WTC11 (cell line): ENCODE data around the gene AGPAT3.

Experiments used
- IRF2 ChIP-seq: sonication (generic); formaldehyde crosslinking; IDR thresholded peaks from 2 replicates; pipeline ENCODE4 v1.8.0; 2022; ENCODE audit warnings: low read depth, missing genetic modification reagents, borderline replicate concordance
- JUN ChIP-seq: sonication (generic); formaldehyde crosslinking; IDR thresholded peaks from 2 replicates; pipeline ENCODE4 v1.8.0; 2023; ENCODE audit warnings: mild to moderate bottlenecking, missing genetic modification reagents
- PRDM15 ChIP-seq: sonication (generic); formaldehyde crosslinking; IDR thresholded peaks from 2 replicates; pipeline ENCODE4 v1.8.0; 2022; ENCODE audit warnings: missing genetic modification reagents
- TF ChIP-seq, protein P1 (sequence below): sonication (generic); formaldehyde crosslinking; IDR thresholded peaks from 2 replicates; pipeline ENCODE4 v1.8.0; 2023; ENCODE audit warnings: missing genetic modification reagents
- TF ChIP-seq, protein P2 (sequence below): sonication (generic); formaldehyde crosslinking; IDR thresholded peaks from 2 replicates; pipeline ENCODE4 v1.8.1; 2022; ENCODE audit warnings: missing genetic modification reagents, borderline replicate concordance
- TF ChIP-seq, protein P3 (sequence below): sonication (generic); formaldehyde crosslinking; IDR thresholded peaks from 2 replicates; pipeline ENCODE4 v1.8.1; 2023; ENCODE audit warnings: mild to moderate bottlenecking, missing genetic modification reagents, moderate library complexity
- TF ChIP-seq, protein P4 (sequence below): sonication (generic); formaldehyde crosslinking; IDR thresholded peaks from 2 replicates; pipeline ENCODE4 v1.8.1; 2022; ENCODE audit warnings: low read depth, missing genetic modification reagents, borderline replicate concordance
- TF ChIP-seq, protein P5 (sequence below): fragments of 200-600 bp; IDR thresholded peaks from 2 replicates; pipeline ENCODE4 v1.8.0; 2022; ENCODE audit warnings: antibody characterized with exemption

DNA sequence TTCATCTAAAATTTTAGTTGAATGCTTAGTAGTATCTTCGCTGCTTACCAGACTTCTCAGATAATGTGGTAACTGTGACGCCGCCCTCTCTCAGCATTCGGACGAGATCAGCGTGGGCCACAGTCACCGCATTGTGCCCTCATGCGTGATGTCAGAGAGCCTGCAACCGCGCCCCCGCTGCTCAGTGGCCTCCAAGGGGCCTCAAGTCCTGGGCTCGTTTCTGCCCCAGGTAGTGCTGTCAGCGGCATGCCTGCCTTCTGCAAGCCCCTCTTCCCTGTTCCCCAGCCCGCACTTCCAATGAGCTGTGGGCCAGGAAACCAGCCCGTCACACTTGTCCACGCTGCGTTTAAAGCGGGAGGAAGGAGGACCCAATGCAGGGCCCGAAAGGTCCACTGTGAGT is 85.5 kb downstream of the AGPAT3 start:
- TF ChIP-seq, protein P1, sequence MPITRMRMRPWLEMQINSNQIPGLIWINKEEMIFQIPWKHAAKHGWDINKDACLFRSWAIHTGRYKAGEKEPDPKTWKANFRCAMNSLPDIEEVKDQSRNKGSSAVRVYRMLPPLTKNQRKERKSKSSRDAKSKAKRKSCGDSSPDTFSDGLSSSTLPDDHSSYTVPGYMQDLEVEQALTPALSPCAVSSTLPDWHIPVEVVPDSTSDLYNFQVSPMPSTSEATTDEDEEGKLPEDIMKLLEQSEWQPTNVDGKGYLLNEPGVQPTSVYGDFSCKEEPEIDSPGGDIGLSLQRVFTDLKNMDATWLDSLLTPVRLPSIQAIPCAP (CRISPR knock-in tag) = no peak
- TF ChIP-seq, protein P2, sequence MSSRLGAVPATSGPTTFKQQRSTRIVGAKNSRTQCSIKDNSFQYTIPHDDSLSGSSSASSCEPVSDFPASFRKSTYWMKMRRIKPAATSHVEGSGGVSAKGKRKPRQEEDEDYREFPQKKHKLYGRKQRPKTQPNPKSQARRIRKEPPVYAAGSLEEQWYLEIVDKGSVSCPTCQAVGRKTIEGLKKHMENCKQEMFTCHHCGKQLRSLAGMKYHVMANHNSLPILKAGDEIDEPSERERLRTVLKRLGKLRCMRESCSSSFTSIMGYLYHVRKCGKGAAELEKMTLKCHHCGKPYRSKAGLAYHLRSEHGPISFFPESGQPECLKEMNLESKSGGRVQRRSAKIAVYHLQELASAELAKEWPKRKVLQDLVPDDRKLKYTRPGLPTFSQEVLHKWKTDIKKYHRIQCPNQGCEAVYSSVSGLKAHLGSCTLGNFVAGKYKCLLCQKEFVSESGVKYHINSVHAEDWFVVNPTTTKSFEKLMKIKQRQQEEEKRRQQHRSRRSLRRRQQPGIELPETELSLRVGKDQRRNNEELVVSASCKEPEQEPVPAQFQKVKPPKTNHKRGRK (CRISPR knock-in tag) = no peak
- TF ChIP-seq JUN (CRISPR knock-in tag) (no peak), IRF2 (CRISPR knock-in tag) (no peak), PRDM15 (CRISPR knock-in tag) (no peak)
- TF ChIP-seq, protein P3, sequence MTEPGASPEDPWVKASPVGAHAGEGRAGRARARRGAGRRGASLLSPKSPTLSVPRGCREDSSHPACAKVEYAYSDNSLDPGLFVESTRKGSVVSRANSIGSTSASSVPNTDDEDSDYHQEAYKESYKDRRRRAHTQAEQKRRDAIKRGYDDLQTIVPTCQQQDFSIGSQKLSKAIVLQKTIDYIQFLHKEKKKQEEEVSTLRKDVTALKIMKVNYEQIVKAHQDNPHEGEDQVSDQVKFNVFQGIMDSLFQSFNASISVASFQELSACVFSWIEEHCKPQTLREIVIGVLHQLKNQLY (CRISPR knock-in tag) = no peak
- TF ChIP-seq, protein P4, sequence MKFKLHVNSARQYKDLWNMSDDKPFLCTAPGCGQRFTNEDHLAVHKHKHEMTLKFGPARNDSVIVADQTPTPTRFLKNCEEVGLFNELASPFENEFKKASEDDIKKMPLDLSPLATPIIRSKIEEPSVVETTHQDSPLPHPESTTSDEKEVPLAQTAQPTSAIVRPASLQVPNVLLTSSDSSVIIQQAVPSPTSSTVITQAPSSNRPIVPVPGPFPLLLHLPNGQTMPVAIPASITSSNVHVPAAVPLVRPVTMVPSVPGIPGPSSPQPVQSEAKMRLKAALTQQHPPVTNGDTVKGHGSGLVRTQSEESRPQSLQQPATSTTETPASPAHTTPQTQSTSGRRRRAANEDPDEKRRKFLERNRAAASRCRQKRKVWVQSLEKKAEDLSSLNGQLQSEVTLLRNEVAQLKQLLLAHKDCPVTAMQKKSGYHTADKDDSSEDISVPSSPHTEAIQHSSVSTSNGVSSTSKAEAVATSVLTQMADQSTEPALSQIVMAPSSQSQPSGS = no peak
- TF ChIP-seq, protein P5, sequence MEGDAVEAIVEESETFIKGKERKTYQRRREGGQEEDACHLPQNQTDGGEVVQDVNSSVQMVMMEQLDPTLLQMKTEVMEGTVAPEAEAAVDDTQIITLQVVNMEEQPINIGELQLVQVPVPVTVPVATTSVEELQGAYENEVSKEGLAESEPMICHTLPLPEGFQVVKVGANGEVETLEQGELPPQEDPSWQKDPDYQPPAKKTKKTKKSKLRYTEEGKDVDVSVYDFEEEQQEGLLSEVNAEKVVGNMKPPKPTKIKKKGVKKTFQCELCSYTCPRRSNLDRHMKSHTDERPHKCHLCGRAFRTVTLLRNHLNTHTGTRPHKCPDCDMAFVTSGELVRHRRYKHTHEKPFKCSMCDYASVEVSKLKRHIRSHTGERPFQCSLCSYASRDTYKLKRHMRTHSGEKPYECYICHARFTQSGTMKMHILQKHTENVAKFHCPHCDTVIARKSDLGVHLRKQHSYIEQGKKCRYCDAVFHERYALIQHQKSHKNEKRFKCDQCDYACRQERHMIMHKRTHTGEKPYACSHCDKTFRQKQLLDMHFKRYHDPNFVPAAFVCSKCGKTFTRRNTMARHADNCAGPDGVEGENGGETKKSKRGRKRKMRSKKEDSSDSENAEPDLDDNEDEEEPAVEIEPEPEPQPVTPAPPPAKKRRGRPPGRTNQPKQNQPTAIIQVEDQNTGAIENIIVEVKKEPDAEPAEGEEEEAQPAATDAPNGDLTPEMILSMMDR = no peak
